SK-N-MC (cell line): ENCODE measurements around the gene DET1.
"Not testable (repeated sequence)": the region's sequence is repeated elsewhere in the genome, so short reads cannot be mapped to it uniquely, and the experiment has no call there.

Experiments
- DNase-seq: peaks from one replicate; pipeline ENCODE4 v3.0.0-alpha.2; 2011; ENCODE audit warnings: low read depth, low spot score
- H3K27ac ChIP-seq: fragments of 200-600 bp; sonication (generic); 2 replicates; pipeline ENCODE4 v1.5.1; 2016; ENCODE audit warnings: mixed run types
- H3K36me3 ChIP-seq: fragments of 200-600 bp; sonication (generic); 2 replicates; pipeline ENCODE4 v1.6.1; 2017; ENCODE audit warnings: antibody characterized with exemption, low read length, mixed read lengths; ENCODE audit not compliant: insufficient read depth
- H3K4me3 ChIP-seq: fragments of 200-600 bp; sonication (generic); 2 replicates; pipeline ENCODE4 v1.5.1; 2016
- H3K9ac ChIP-seq: fragments of 200-600 bp; sonication (generic); 2 replicates; pipeline ENCODE4 v1.8.0; 2017; ENCODE audit warnings: mixed run types, mixed read lengths; ENCODE audit not compliant: insufficient read length
- H3K9me3 ChIP-seq: fragments of 200-600 bp; sonication (generic); 2 replicates; pipeline ENCODE4 v1.6.1; 2017; ENCODE audit warnings: low read depth, mild to moderate bottlenecking, antibody characterized with exemption, low read length, moderate library complexity, mixed read lengths
- EZH2 ChIP-seq: fragments of 200-600 bp; sonication (generic); IDR thresholded peaks from one replicate; pipeline ENCODE4 v1.6.1; 2017; ENCODE audit warnings: antibody characterized with exemption
- FOXP2 ChIP-seq: optimal IDR thresholded peaks from 2 replicates; pipeline ENCODE3; 2011; ENCODE audit warnings: mild to moderate bottlenecking, moderate library complexity; ENCODE audit not compliant: insufficient read depth; ENCODE audit errors: extremely low read length, control extremely low read depth
- POLR2AphosphoS5 ChIP-seq: IDR thresholded peaks from 2 replicates; pipeline ENCODE4 v1.6.1; 2012; ENCODE audit warnings: mild to moderate bottlenecking, low read depth, low read length, borderline replicate concordance

DET1 gene

GRCh38 chr15:88479169-88479568, 67.3 kb downstream of the DET1 start:
- Histone ChIP-seq H3K27ac (no peak overlapping the region), H3K4me3 (no peak overlapping the region), H3K9me3 (no peaks in the 10 kb centered on the region), H3K9ac (no peak overlapping the region), H3K36me3 (peaks cover 8% of the 10 kb centered on the region; the same call in 1 of the 2 replicates)
- DNase-seq = no peak
- TF ChIP-seq POLR2AphosphoS5 (no peak), FOXP2 (no peak), EZH2 (no peak)

GRCh38 chr15:88477904-88478303, 68.6 kb downstream of the DET1 start:
- no peaks in the 10 kb centered on the region for H3K9me3 ChIP-seq
- no peak for DNase-seq
- no peak overlapping the region for H3K4me3 ChIP-seq
- no peak overlapping the region for H3K27ac ChIP-seq
- no peak overlapping the region for H3K9ac ChIP-seq
- peaks cover 14% of the 10 kb centered on the region; the same call in 1 of the 2 replicates for H3K36me3 ChIP-seq
- TF ChIP-seq EZH2 = no peak
- TF ChIP-seq FOXP2 = no peak
- no peak for TF ChIP-seq POLR2AphosphoS5

GRCh38 chr15:88477126-88477525, 69.4 kb downstream of the DET1 start:
- no peak for TF ChIP-seq EZH2
- TF ChIP-seq POLR2AphosphoS5 = no peak
- no peak for TF ChIP-seq FOXP2
- Histone ChIP-seq H3K27ac (no peak overlapping the region), H3K9me3 (no peaks in the 10 kb centered on the region), H3K9ac (no peak overlapping the region), H3K36me3 (peaks cover 20% of the 10 kb centered on the region; the same call in 1 of the 2 replicates), H3K4me3 (no peak overlapping the region)
- DNase-seq = no peak

- H3K27ac ChIP-seq = no peak overlapping the region
- H3K9ac ChIP-seq = no peak overlapping the region
- no peak for DNase-seq
- no peaks in the 10 kb centered on the region for H3K9me3 ChIP-seq
- H3K4me3 ChIP-seq = no peak overlapping the region
- TF ChIP-seq POLR2AphosphoS5 (no peak), FOXP2 (no peak), EZH2 (no peak)
- H3K36me3 ChIP-seq = peaks cover 21% of the 10 kb centered on the region; the same call in 1 of the 2 replicates
Measured at GRCh38 chr15:88476635-88477060, 69.8 kb downstream of the DET1 start.

GRCh38 chr15:88473661-88474293, 72.7 kb downstream of the DET1 start:
- not testable (repeated sequence) for DNase-seq, H3K9ac ChIP-seq, H3K9me3 ChIP-seq, H3K27ac ChIP-seq, H3K4me3 ChIP-seq
- H3K36me3 ChIP-seq = peaks cover 27% of the 10 kb centered on the region; the same call in 1 of the 2 replicates

GRCh38 chr15:88472225-88472624, 74.3 kb downstream of the DET1 start:
- Histone ChIP-seq H3K4me3 (no peak overlapping the region), H3K36me3 (peaks cover 25% of the 10 kb centered on the region; the same call in 1 of the 2 replicates), H3K9me3 (no peaks in the 10 kb centered on the region), H3K27ac (no peak overlapping the region), H3K9ac (no peak overlapping the region)
- TF ChIP-seq POLR2AphosphoS5 (no peak), FOXP2 (no peak), EZH2 (no peak)
- no peak for DNase-seq

GRCh38 chr15:88470625-88471372, 75.7 kb downstream of the DET1 start:
- TF ChIP-seq FOXP2 = no peak
- peaks cover 19% of the 10 kb centered on the region; the same call in 1 of the 2 replicates for H3K36me3 ChIP-seq
- DNase-seq = no peak
- H3K9me3 ChIP-seq = no peaks in the 10 kb centered on the region
- no peak overlapping the region for H3K27ac ChIP-seq
- H3K9ac ChIP-seq = no peak overlapping the region
- H3K4me3 ChIP-seq = no peak overlapping the region

GRCh38 chr15:88469321-88469720, 77.2 kb downstream of the DET1 start:
- Histone ChIP-seq H3K4me3 (no peak overlapping the region), H3K27ac (no peak overlapping the region), H3K9ac (no peak overlapping the region), H3K36me3 (peaks cover 26% of the 10 kb centered on the region; the same call in 1 of the 2 replicates), H3K9me3 (no peaks in the 10 kb centered on the region)
- TF ChIP-seq POLR2AphosphoS5 (no peak), EZH2 (no peak), FOXP2 (no peak)
- DNase-seq = no peak

- H3K27ac ChIP-seq, DNase-seq, H3K9me3 ChIP-seq: not testable (repeated sequence)
- H3K36me3 ChIP-seq = peaks cover 31% of the 10 kb centered on the region
- H3K4me3 ChIP-seq = peak overlapping the region; percentile 92
- H3K9ac ChIP-seq = peak overlapping the region; percentile 97
Measured at GRCh38 chr15:88468721-88469120, 77.8 kb downstream of the DET1 start.
